Liver (tissue), 9 donors: ENCODE data around the gene OFD1. TPM values are rescaled to one million over a fixed set of nuclear protein-coding genes. Genes with fewer than 3 reads are reported as not detected.

Source experiments
- DNase-seq: peaks from one replicate; pipeline ENCODE4 v3.0.0-alpha.2; 2017; ENCODE audit warnings: low spot score
- H3K27ac ChIP-seq, 2 donors: one replicate each; pipeline ENCODE4 v1.7.0; 2013; ENCODE audit warnings: inconsistent platforms in 2 of 2, low read length in 2 of 2, control low read depth in 1 of 2, low read depth in 1 of 2, mild to moderate bottlenecking in 1 of 2
- H3K27me3 ChIP-seq, 4 donors: one replicate each; pipeline versions ENCODE4 v1.6.1 to v1.7.0; 2013; ENCODE audit warnings: low read length in 3 of 4, inconsistent platforms in 1 of 4, mild to moderate bottlenecking in 1 of 4, moderate library complexity in 1 of 4; ENCODE audit not compliant: control insufficient read depth in 4 of 4, insufficient read depth in 4 of 4
- H3K36me3 ChIP-seq, 4 donors: one replicate each; pipeline versions ENCODE4 v1.6.1 to v1.7.0; 2013; ENCODE audit warnings: low read length in 3 of 4, mild to moderate bottlenecking in 3 of 4, low read depth in 1 of 4, moderate library complexity in 1 of 4; ENCODE audit not compliant: control insufficient read depth in 4 of 4, insufficient read depth in 3 of 4
- H3K4me1 ChIP-seq, 4 donors: one replicate each; pipeline versions ENCODE4 v1.6.1 to v1.7.0; 2013; ENCODE audit warnings: low read length in 3 of 4, mild to moderate bottlenecking in 3 of 4, moderate library complexity in 1 of 4; ENCODE audit not compliant: control insufficient read depth in 4 of 4, insufficient read depth in 4 of 4
- H3K4me3 ChIP-seq, 3 donors: one replicate each; pipeline versions ENCODE4 v1.6.1 to v1.7.0; 2013; ENCODE audit warnings: low read length in 3 of 3, control low read depth in 1 of 3, low read depth in 1 of 3, mild to moderate bottlenecking in 1 of 3
- H3K9ac ChIP-seq, 2 donors: one replicate each; pipeline ENCODE4 v1.7.0; 2013; ENCODE audit warnings: low read length in 2 of 2, mild to moderate bottlenecking in 2 of 2, moderate library complexity in 2 of 2, control low read depth in 1 of 2, low read depth in 1 of 2
- H3K9me3 ChIP-seq, 4 donors: one replicate each; pipeline versions ENCODE4 v1.6.1 to v1.7.0; 2013; ENCODE audit warnings: low read length in 3 of 4; ENCODE audit not compliant: control insufficient read depth in 4 of 4
- CTCF ChIP-seq: fragments of 150-350 bp; IDR thresholded peaks from 2 replicates; pipeline ENCODE4 v1.5.1; 2017; ENCODE audit warnings: improper control_type of control experiment, low read depth, low read length; ENCODE audit not compliant: missing input control
- EGR1 ChIP-seq, 2 donors: IDR thresholded peaks; 2 replicates each; pipeline ENCODE4 v1.6.1; 2016 to 2018; ENCODE audit warnings: antibody characterized with exemption in 2 of 2, low read depth in 2 of 2
- FOXA1 ChIP-seq: IDR thresholded peaks from 2 replicates; pipeline ENCODE4 v1.6.1; 2016; ENCODE audit warnings: antibody characterized with exemption
- FOXA2 ChIP-seq: IDR thresholded peaks from 2 replicates; pipeline ENCODE4 v1.6.1; 2016; ENCODE audit warnings: antibody characterized with exemption
- GABPA ChIP-seq, 2 donors: IDR thresholded peaks in 1 of 2; conservative IDR thresholded peaks in 1 of 2; 2 replicates each; pipeline ENCODE4 v1.6.1; 2016; ENCODE audit warnings: antibody characterized with exemption in 2 of 2, mild to moderate bottlenecking in 1 of 2, moderate library complexity in 1 of 2
- HNF4A ChIP-seq, 2 donors: conservative IDR thresholded peaks; 2 replicates each; pipeline ENCODE4 v1.6.1; 2016; ENCODE audit warnings: antibody characterized with exemption in 2 of 2, mild to moderate bottlenecking in 2 of 2
- HNF4G ChIP-seq: IDR thresholded peaks from 2 replicates; pipeline ENCODE4 v1.6.1; 2016; ENCODE audit warnings: antibody characterized with exemption
- JUND ChIP-seq, 2 donors: IDR thresholded peaks; 2 replicates each; pipeline ENCODE4 v1.6.1; 2016; ENCODE audit warnings: antibody characterized with exemption in 2 of 2
- RAD21 ChIP-seq, 2 donors: IDR thresholded peaks; 2 replicates each; pipeline ENCODE4 v1.6.1; 2016; ENCODE audit warnings: antibody characterized with exemption in 2 of 2, mild to moderate bottlenecking in 2 of 2
- REST ChIP-seq: IDR thresholded peaks from 2 replicates; pipeline ENCODE4 v1.6.1; 2016; ENCODE audit warnings: antibody characterized with exemption, mild to moderate bottlenecking
- RXRA ChIP-seq, 2 donors: IDR thresholded peaks; 2 replicates each; pipeline ENCODE4 v1.6.1; 2017 to 2018; ENCODE audit warnings: antibody characterized with exemption in 2 of 2, mild to moderate bottlenecking in 1 of 2
- ZBTB33 ChIP-seq: IDR thresholded peaks from 2 replicates; pipeline ENCODE4 v1.6.1; 2016; ENCODE audit warnings: antibody characterized with exemption
- WGBS: extraction: QIAGEN DNeasy Blood & Tissue Kit; methylation state at CpG from one replicate; pipeline ENCODE4 v1.1.7; 2013; 5-methylcytosine and 5-hydroxymethylcytosine counted together
- polyA plus RNA-seq, 2 donors: library from polyadenylated mRNA; stranded (reverse) in 1 of 2; unstranded in 1 of 2; fragments of 200-250 nt in 1 of 2; fragments of >200 nt in 1 of 2; fragmentation: Nextera tagmentation in 1 of 2; extraction: Ambion mirVana in 1 of 2; gene quantifications; one replicate each; pipeline versions ENCODE4 v1.2.1 to v1.2.3, GENCODE V29; 2013 to 2015
- total RNA-seq, 2 donors: library from RNA; depleted of rRNA; stranded (reverse); fragments of >200 nt; gene quantifications; one replicate each; pipeline ENCODE4 v1.2.3, GENCODE V29; 2014
- donor health status: healthy.
- donor health status: healthy.
- donor health status: healthy.
- donor health status: healthy.
- donor health status: healthy.

OFD1 gene
- total and polyA plus RNA-seq, 4 donors, result 2.9 to 15.7 (median 9.6) TPM

GRCh38 chrX:13775837-13776236, 41.3 kb downstream of the OFD1 start:
- 51% methylated on average over 3 of the region's 3 CpGs for WGBS
- TF ChIP-seq HNF4A (conservative IDR thresholded peaks at IDR 0.05) (peak; percentile 41 to 73), FOXA2 (no peak), HNF4G (no peak), RAD21 (IDR thresholded peaks at IDR 0.05) (no peak), GABPA (IDR thresholded peaks at IDR 0.05 in 1 of 2, conservative IDR thresholded peaks at IDR 0.05 in 1 of 2) (no peak), RXRA (IDR thresholded peaks at IDR 0.05) (peak in 1 of 2 donors; percentile 17)
- Histone ChIP-seq H3K4me1 (peaks cover 0 to 3% (median 3%) of the 10 kb centered on the region in 4 donors), H3K36me3 (peaks cover 0 to 5% (median 0%) of the 10 kb centered on the region in 4 donors), H3K9me3 (no peaks in the 10 kb centered on the region), H3K4me3 (no peak overlapping the region), H3K27ac (no peak overlapping the region), H3K9ac (no peak overlapping the region), H3K27me3 (no peaks in the 10 kb centered on the region)
- DNase-seq, result no peak

- no peak for TF ChIP-seq HNF4A (conservative IDR thresholded peaks at IDR 0.05)
- TF ChIP-seq RAD21 (IDR thresholded peaks at IDR 0.05), result no peak
- TF ChIP-seq JUND (IDR thresholded peaks at IDR 0.05), result no peak
- no peak for TF ChIP-seq REST
- WGBS, result 92% methylated on average over 4 of the region's 4 CpGs
These were observed 41.8 kb downstream of the OFD1 start for GRCh38 chrX:13776387-13776786.

GRCh38 chrX:13778916-13779315, 44.4 kb downstream of the OFD1 start:
- 66% methylated on average over 2 of the region's 2 CpGs for WGBS
- H3K4me3 ChIP-seq, result no peak overlapping the region
- peaks cover 0 to 5% (median 0%) of the 10 kb centered on the region in 4 donors for H3K36me3 ChIP-seq
- H3K27ac ChIP-seq, result no peak overlapping the region
- no peak for DNase-seq
- H3K27me3 ChIP-seq, result no peaks in the 10 kb centered on the region
- no peak overlapping the region for H3K9ac ChIP-seq
- no peaks in the 10 kb centered on the region for H3K9me3 ChIP-seq
- TF ChIP-seq EGR1 (IDR thresholded peaks at IDR 0.05; ENCODE audit: low read depth in 2 of 2), result no peak
- no peak for TF ChIP-seq HNF4A (conservative IDR thresholded peaks at IDR 0.05)
- TF ChIP-seq CTCF, result no peak
- TF ChIP-seq ZBTB33, result no peak
- TF ChIP-seq FOXA1, result no peak
- H3K4me1 ChIP-seq, result peaks cover 0 to 3% (median 3%) of the 10 kb centered on the region in 4 donors

More at GRCh38 chrX:13776387-13776786, 41.8 kb downstream of the OFD1 start:
- Histone ChIP-seq H3K27ac (no peak overlapping the region), H3K36me3 (peaks cover 0 to 5% (median 0%) of the 10 kb centered on the region in 4 donors), H3K9ac (no peak overlapping the region), H3K27me3 (no peaks in the 10 kb centered on the region), H3K9me3 (no peaks in the 10 kb centered on the region), H3K4me1 (peaks cover 0 to 3% (median 3%) of the 10 kb centered on the region in 4 donors), H3K4me3 (no peak overlapping the region)
- DNase-seq, result no peak
